ENCODE data around the gene EXOC4.

The EXOC4 gene

DNA sequence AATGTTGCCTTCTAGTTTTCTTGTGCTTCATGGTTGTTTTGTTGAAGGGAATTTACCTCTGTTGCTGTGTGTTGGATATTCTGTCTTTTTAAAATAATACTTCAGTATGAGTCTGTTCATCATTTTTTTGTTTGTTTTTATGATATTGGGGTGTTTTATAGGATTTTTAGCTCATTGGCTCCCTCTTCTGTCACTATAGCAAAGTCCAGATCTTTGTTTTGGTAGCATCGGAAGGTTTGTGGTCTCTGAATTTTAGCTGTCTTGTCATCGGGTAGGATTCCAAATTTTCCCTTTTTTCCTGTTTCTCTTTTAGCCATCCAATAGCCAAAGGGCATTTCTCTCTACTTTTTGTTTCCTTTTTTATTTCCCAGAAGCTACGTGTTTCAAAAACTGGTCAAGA lies 91.4 kb downstream of the EXOC4 start:
- no peak overlapping the region for H3K4me3 ChIP-seq (ENCODE audit: low read depth, low read length)
- no peak for DNase-seq
- H3K9me3 ChIP-seq (ENCODE audit: severe bottlenecking), result peaks cover 8% of the 10 kb centered on the region
- TF ChIP-seq, protein P1, sequence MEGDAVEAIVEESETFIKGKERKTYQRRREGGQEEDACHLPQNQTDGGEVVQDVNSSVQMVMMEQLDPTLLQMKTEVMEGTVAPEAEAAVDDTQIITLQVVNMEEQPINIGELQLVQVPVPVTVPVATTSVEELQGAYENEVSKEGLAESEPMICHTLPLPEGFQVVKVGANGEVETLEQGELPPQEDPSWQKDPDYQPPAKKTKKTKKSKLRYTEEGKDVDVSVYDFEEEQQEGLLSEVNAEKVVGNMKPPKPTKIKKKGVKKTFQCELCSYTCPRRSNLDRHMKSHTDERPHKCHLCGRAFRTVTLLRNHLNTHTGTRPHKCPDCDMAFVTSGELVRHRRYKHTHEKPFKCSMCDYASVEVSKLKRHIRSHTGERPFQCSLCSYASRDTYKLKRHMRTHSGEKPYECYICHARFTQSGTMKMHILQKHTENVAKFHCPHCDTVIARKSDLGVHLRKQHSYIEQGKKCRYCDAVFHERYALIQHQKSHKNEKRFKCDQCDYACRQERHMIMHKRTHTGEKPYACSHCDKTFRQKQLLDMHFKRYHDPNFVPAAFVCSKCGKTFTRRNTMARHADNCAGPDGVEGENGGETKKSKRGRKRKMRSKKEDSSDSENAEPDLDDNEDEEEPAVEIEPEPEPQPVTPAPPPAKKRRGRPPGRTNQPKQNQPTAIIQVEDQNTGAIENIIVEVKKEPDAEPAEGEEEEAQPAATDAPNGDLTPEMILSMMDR (IDR thresholded peaks at IDR 0.05; ENCODE audit: low read depth, low read length), result 0 out of 2 replicates have a peak, but pooled peaks have one; percentile 31
- H3K27me3 ChIP-seq (ENCODE audit: insufficient read depth, low read depth, severe bottlenecking), result no peaks in the 10 kb centered on the region
- no peaks in the 10 kb centered on the region for H3K36me3 ChIP-seq
- H3K27ac ChIP-seq, result no peak overlapping the region

DNA sequence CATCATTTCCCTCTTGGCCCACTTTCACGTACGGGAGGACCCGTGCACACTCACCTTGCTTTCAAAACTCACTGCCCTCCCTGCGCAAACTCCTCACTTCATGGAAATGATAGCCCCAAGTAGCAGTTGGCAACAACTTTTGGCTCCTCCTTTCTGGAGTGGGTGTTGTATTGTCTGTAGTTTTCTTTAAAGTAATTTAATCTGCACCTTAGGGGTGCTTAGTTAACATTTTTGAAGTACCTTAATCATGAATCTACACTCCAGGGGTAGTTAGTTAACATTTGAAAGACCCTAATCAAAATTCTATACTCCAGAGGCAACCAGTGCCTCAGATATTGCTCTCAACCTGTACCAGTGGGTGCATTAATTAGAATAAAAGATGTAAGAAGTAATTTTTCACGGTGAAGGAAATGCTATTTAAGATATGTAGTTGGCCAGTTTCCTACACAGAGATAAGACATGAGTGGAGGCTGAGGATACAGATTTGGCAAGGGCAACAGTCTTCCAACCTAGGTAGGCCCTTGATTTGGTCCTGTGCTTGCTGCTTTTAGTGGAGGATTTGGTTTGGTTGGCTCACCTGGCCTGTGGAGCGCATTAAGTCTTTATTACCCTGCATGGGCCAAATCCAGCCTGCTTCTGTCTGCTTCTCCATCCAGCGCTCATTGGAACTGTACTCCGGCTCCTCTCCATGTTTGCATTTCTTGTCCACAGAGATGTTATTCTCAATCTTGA lies 93.0 kb downstream of the EXOC4 start:
- peaks cover 4% of the 10 kb centered on the region for H3K9me3 ChIP-seq (ENCODE audit: severe bottlenecking)
- TF ChIP-seq, protein P1 (IDR thresholded peaks at IDR 0.05; ENCODE audit: low read depth, low read length), result no peak
- H3K36me3 ChIP-seq, result no peaks in the 10 kb centered on the region
- no peak overlapping the region for H3K27ac ChIP-seq
- no peak overlapping the region for H3K4me3 ChIP-seq (ENCODE audit: low read depth, low read length)
- no peak for DNase-seq
- no peaks in the 10 kb centered on the region for H3K27me3 ChIP-seq (ENCODE audit: insufficient read depth, low read depth, severe bottlenecking)

DNA sequence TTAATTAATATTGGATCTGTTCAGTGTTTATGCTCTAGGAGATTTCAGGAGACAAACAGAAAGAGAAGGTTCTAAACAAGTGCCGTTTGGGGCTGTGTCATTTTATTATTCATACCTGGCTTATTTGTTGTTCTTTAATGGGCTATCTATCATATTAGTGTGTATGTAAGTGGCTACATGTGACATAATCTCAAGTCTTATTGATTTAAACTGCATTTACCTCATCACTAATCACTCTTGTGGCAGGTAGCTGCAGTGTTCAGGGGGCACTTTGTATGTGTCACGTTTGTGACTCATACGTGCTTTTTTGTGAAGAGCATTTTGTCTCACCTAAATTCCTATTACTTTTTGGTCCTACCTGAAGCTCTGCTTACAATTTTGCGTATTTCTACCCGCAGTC lies 95.4 kb downstream of the EXOC4 start:
- Histone ChIP-seq H3K4me3 (ENCODE audit: low read depth, low read length) (no peak overlapping the region), H3K9me3 (ENCODE audit: severe bottlenecking) (no peaks in the 10 kb centered on the region), H3K36me3 (no peaks in the 10 kb centered on the region), H3K27ac (no peak overlapping the region), H3K27me3 (ENCODE audit: insufficient read depth, low read depth, severe bottlenecking) (no peaks in the 10 kb centered on the region)
- DNase-seq, result no peak
- TF ChIP-seq, protein P1 (IDR thresholded peaks at IDR 0.05; ENCODE audit: low read depth, low read length), result no peak

DNA sequence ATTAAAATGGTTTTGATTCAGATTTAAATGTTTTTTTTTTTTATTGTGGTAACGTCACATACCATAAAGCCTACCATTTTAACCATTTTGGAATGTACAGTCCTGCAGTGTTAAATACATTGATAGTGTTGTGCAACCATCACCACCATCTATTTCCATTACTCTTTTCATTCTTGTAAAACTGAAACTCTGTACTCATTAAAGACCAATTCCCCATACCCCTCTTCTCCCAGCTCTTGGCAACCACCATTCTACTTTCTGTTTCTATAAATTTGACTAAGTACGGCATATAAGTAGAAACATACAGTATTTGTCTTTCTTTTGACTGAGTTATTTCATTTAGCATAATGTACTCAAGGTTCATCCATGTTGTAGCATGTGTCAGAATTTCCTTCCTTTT lies 96.2 kb downstream of the EXOC4 start:
- H3K27ac ChIP-seq, result no peak overlapping the region
- H3K27me3 ChIP-seq (ENCODE audit: insufficient read depth, low read depth, severe bottlenecking), result no peaks in the 10 kb centered on the region
- no peaks in the 10 kb centered on the region for H3K36me3 ChIP-seq
- no peak overlapping the region for H3K4me3 ChIP-seq (ENCODE audit: low read depth, low read length)
- TF ChIP-seq, protein P1 (IDR thresholded peaks at IDR 0.05; ENCODE audit: low read depth, low read length), result no peak
- H3K9me3 ChIP-seq (ENCODE audit: severe bottlenecking), result no peaks in the 10 kb centered on the region
- no peak for DNase-seq

DNA sequence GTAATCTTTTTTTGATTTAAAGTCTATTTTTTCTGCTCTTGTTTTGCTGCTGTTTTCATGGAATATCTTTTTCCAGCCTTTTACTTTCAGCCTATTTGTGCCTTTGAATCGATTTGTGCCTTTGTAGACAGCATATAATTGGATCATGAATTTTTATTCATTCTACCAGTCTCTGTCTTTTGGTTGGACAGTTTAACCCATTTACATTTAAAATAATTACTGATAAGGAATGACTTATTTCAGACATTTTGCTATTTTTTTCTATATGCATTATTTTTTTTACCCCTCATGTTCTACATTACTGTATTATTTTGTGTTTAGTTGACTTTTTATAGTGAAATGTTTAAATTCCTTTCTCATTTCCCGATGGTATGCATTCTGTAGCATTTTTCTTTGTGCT lies 99.6 kb downstream of the EXOC4 start:
- H3K27ac ChIP-seq, result no peak overlapping the region
- no peak for DNase-seq
- H3K27me3 ChIP-seq (ENCODE audit: insufficient read depth, low read depth, severe bottlenecking), result no peaks in the 10 kb centered on the region

More for the DNA sequence above, 99.6 kb downstream of the EXOC4 start:
- Histone ChIP-seq H3K9me3 (ENCODE audit: severe bottlenecking) (no peaks in the 10 kb centered on the region), H3K36me3 (no peaks in the 10 kb centered on the region; the same call in 1 of the 2 replicates), H3K4me3 (ENCODE audit: low read depth, low read length) (no peak overlapping the region)
- TF ChIP-seq, protein P1 (IDR thresholded peaks at IDR 0.05; ENCODE audit: low read depth, low read length), result no peak

All from WERI-Rb-1 (cell line).